ENCODE measurements around the gene SRP19. TPM values are rescaled to one million over a fixed set of nuclear protein-coding genes. Genes with fewer than 3 reads are reported as not detected.

The SRP19 gene
- total RNA-seq, result 10 to 100 TPM; 22.0 to 32.0 (median 26.9) TPM
- long read RNA-seq, donor 1, transcript SRP19-206 (5 exons, 2,841 nt), result major isoform, 23 of 38 reads
- long read RNA-seq, donor 1, transcript SRP19-205 (2 exons, 473 nt), result minor isoform, 5 of 38 reads
- long read RNA-seq, donor 1, partial matches to known transcripts, result 1 of 38 reads
- long read RNA-seq, donor 1, other reads (novel, unspliced or antisense), result 8 of 38 reads
- long read RNA-seq, donor 2, transcript SRP19-206 (5 exons, 2,841 nt), result major isoform, 27 of 33 reads
- long read RNA-seq, donor 2, partial matches to known transcripts, result 0 of 33 reads
- long read RNA-seq, donor 2, other reads (novel, unspliced or antisense), result 2 of 33 reads

DNA sequence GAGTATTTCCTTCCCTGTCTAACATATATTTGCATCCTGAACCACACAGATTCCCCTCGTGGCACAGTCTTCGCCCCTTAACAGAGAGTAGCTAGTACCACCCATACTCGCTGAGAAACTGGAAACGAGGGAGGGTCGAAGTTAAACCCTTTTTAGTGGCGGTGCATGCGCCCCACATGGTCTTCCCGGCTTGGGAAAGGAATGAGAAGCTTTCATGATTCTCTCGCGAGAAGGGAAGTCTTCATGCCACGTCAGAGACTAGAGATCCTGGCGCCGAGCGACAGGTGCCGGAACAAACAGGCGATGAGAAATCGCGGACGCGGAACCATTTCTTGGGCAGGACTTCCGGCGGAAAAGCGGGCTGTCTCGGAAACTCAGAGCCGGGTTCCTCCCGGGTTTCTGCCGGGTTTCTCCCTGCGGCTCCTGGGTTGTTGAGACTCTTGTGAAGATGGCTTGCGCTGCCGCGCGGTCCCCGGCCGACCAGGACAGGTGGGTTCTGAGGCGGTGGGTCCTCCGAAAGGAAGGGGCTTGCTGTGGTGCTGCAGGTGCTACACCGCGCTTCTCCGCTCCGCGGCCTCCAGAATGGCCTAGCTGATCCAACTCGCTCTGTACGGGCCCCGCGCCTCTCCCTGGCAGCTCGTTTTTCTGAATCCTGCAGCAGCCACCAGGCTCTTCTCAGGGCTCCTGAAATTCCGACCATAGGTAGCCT is at the start of gene SRP19:
Gene SRP19 (plus strand): TSS at position 359 of the 709 bp plus-strand sequence. CDS start 90 bp downstream, at position 449.
- ATAC-seq, result peak; percentile 100

GRCh38 chr5:112812549-112812948 is 48.5 kb upstream of the SRP19 start:
- DNase-seq, result no peak
- Histone ChIP-seq H3K36me3 (ENCODE audit: low read depth) (no peaks in the 10 kb centered on the region), H3K9me3 (no peaks in the 10 kb centered on the region), H3K4me1 (ENCODE audit: low read depth) (no peaks in the 10 kb centered on the region), H3K4me3 (no peak overlapping the region)
- ATAC-seq, result no peak
- intact Hi-C loops (cut with DNase I, micrococcal nuclease), result no loop called here
- TF ChIP-seq, protein P1, sequence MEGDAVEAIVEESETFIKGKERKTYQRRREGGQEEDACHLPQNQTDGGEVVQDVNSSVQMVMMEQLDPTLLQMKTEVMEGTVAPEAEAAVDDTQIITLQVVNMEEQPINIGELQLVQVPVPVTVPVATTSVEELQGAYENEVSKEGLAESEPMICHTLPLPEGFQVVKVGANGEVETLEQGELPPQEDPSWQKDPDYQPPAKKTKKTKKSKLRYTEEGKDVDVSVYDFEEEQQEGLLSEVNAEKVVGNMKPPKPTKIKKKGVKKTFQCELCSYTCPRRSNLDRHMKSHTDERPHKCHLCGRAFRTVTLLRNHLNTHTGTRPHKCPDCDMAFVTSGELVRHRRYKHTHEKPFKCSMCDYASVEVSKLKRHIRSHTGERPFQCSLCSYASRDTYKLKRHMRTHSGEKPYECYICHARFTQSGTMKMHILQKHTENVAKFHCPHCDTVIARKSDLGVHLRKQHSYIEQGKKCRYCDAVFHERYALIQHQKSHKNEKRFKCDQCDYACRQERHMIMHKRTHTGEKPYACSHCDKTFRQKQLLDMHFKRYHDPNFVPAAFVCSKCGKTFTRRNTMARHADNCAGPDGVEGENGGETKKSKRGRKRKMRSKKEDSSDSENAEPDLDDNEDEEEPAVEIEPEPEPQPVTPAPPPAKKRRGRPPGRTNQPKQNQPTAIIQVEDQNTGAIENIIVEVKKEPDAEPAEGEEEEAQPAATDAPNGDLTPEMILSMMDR (IDR thresholded peaks at IDR 0.05), result no peak

More for the DNA sequence above, at the start of gene SRP19:
- DNase-seq, result peak; percentile 94 to 97 (median 96)
- Histone ChIP-seq H3K9me3 (no peaks in the 10 kb centered on the region), H3K4me1 (ENCODE audit: low read depth) (peaks cover 15% of the 10 kb centered on the region), H3K36me3 (ENCODE audit: low read depth) (no peaks in the 10 kb centered on the region), H3K4me3 (peak within 1 kb of the TSS; percentile 91)
- TF ChIP-seq, protein P1 (IDR thresholded peaks at IDR 0.05), result no peak
- intact Hi-C loops (cut with DNase I, micrococcal nuclease), result no loop called here

GRCh38 chr5:112820246-112820645 is 40.8 kb upstream of the SRP19 start:
- H3K36me3 ChIP-seq (ENCODE audit: low read depth), result no peaks in the 10 kb centered on the region
- no peaks in the 10 kb centered on the region for H3K9me3 ChIP-seq

GRCh38 chr5:112822456-112822855 is 38.6 kb upstream of the SRP19 start:
- H3K4me3 ChIP-seq, result no peak overlapping the region
- no peak for ATAC-seq
- DNase-seq, result no peak
- H3K4me1 ChIP-seq (ENCODE audit: low read depth), result no peaks in the 10 kb centered on the region
- no peaks in the 10 kb centered on the region for H3K9me3 ChIP-seq
- TF ChIP-seq, protein P1 (IDR thresholded peaks at IDR 0.05), result no peak
- no peaks in the 10 kb centered on the region for H3K36me3 ChIP-seq (ENCODE audit: low read depth)
- intact Hi-C loops (cut with DNase I, micrococcal nuclease), result no loop called here

More at GRCh38 chr5:112820246-112820645, 40.8 kb upstream of the SRP19 start:
- no peak for ATAC-seq
- TF ChIP-seq, protein P1 (IDR thresholded peaks at IDR 0.05), result no peak
- H3K4me1 ChIP-seq (ENCODE audit: low read depth), result no peaks in the 10 kb centered on the region
- no peak overlapping the region for H3K4me3 ChIP-seq
- DNase-seq, result no peak
- intact Hi-C loops (cut with DNase I, micrococcal nuclease), result no loop called here

- Histone ChIP-seq H3K4me3 (no peak overlapping the region), H3K4me1 (ENCODE audit: low read depth) (no peaks in the 10 kb centered on the region), H3K36me3 (ENCODE audit: low read depth) (no peaks in the 10 kb centered on the region), H3K9me3 (no peaks in the 10 kb centered on the region)
- ATAC-seq, result no peak
- no peak for DNase-seq
- intact Hi-C loops (cut with DNase I, micrococcal nuclease), result no loop called here
- TF ChIP-seq, protein P1 (IDR thresholded peaks at IDR 0.05), result no peak
Measured at GRCh38 chr5:112823181-112823580, 37.9 kb upstream of the SRP19 start.

All from mucosa of descending colon (tissue), 3 donors.